Esophagus squamous epithelium (tissue), 5 donors: Measurements from ENCODE around the gene LDLRAD3. TPM values are rescaled to one million over a fixed set of nuclear protein-coding genes. Genes with fewer than 3 reads are reported as not detected.

Source experiments
- DNase-seq: peaks from one replicate; lab custom pipeline; 2025; lab: John Stamatoyannopoulos, UW
- H3K27ac ChIP-seq, 4 donors: fragments of 200-600 bp; sonication (generic); one replicate each; pipeline ENCODE4 v1.5.1; 2016 to 2019; ENCODE audit warnings: mild to moderate bottlenecking in 1 of 4
- H3K27me3 ChIP-seq, 4 donors: fragments of 200-600 bp; sonication (generic); 1 replicate in 3 of 4; 2 replicates in 1 of 4; pipeline versions ENCODE4 v1.5.1 to v1.6.0; 2017 to 2021; ENCODE audit warnings: antibody characterized with exemption in 1 of 4
- H3K36me3 ChIP-seq, 3 donors: fragments of 200-600 bp; sonication (generic); one replicate each; pipeline ENCODE4 v1.5.1; 2016 to 2019
- H3K4me1 ChIP-seq, 3 donors: fragments of 200-600 bp; sonication (generic); one replicate each; pipeline ENCODE4 v1.5.1; 2017 to 2019
- H3K4me3 ChIP-seq, 4 donors: fragments of 200-600 bp; sonication (generic); 1 replicate in 3 of 4; 2 replicates in 1 of 4; pipeline ENCODE4 v1.5.1; 2016 to 2019; ENCODE audit warnings: mild to moderate bottlenecking in 2 of 4, moderate library complexity in 1 of 4
- H3K9me3 ChIP-seq, 3 donors: fragments of 200-600 bp; sonication (generic); one replicate each; pipeline ENCODE4 v1.5.1; 2016 to 2019
- POLR2A ChIP-seq, 4 donors: fragments of 450-650 bp; IDR thresholded peaks; one replicate each; pipeline ENCODE4 v1.6.1; 2017; ENCODE audit warnings: antibody characterized with exemption in 4 of 4, mild to moderate bottlenecking in 4 of 4, moderate library complexity in 3 of 4
- WGBS, 2 donors: methylation state at CpG; one replicate each; pipeline ENCODE4 v1.1.5; 2018; 5-methylcytosine and 5-hydroxymethylcytosine counted together
- intact Hi-C: fragments of 100-400 bp; cut with DNase I; formaldehyde crosslinking; loops from one replicate; pipeline ENCODE4 v1.15.0; 2022
- total RNA-seq, 4 donors: library from RNA; depleted of rRNA; stranded (reverse); fragments of >200 nt; gene quantifications; one replicate each; pipeline ENCODE4 v1.1.0, GENCODE V29; 2016
- TF ChIP-seq, protein P1 (sequence below), 6 experiments: fragments of 450-650 bp in 4 of 6; fragments of 200-600 bp in 2 of 6; sonication (generic) in 2 of 6; IDR thresholded peaks; one replicate each; pipeline ENCODE4 v1.5.1; 2016 to 2019; ENCODE audit warnings: antibody characterized with exemption in 6 of 6, mild to moderate bottlenecking in 4 of 6, moderate library complexity in 4 of 6
- donor health status: DM: yes; HTN: yes; CAD: no.

Gene LDLRAD3
- total RNA-seq, 4 donors from 2014 or later, result 5.0 to 16.8 (median 8.2) TPM

DNA sequence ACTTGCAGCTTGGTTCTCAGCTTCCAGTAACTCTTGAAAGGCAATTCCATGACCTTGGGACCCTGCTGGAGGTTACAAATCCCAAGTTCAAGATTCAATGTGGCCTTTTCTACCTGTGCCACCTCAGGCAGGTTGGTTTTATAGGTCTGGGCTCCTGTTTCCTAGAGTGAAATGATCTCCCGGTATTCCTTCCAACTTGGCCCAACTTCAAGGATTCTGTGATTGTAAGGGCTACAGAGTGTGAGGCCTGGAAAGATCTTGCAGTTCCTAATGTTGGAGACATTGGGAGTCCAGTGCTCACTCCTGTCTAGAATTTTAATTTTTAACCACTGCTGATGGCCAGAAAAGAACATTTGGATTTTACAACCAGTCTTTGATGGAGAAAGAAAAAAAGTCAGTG lies 91.6 kb downstream of the LDLRAD3 start:
- 67% methylated on average over 1 of the region's 1 CpG; no CpG with 5 or more reads in 1 of the 2 donors for WGBS, 2 donors

DNA sequence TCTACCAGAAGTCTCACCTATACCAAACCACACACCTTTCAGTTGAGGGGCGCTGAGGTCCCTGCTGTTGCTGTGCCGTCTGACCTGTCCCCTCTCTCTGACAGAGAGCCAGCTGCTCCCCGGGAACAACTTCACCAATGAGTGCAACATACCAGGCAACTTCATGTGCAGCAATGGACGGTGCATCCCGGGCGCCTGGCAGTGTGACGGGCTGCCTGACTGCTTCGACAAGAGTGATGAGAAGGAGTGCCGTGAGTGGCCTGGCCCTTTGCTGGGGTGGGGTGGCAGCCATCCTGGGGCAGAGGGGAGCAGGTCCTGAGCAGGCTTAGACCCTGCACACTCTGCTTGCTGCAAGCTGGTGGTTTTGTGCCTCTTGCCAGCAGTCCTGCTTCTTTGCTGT lies 92.1 kb downstream of the LDLRAD3 start:
- H3K27me3 ChIP-seq, result no peaks in the 10 kb centered on the region
- H3K4me1 ChIP-seq, result peaks cover 0 to 27% (median 0%) of the 10 kb centered on the region in 3 donors
- no peak for TF ChIP-seq POLR2A (IDR thresholded peaks at IDR 0.05)
- TF ChIP-seq, protein P1, sequence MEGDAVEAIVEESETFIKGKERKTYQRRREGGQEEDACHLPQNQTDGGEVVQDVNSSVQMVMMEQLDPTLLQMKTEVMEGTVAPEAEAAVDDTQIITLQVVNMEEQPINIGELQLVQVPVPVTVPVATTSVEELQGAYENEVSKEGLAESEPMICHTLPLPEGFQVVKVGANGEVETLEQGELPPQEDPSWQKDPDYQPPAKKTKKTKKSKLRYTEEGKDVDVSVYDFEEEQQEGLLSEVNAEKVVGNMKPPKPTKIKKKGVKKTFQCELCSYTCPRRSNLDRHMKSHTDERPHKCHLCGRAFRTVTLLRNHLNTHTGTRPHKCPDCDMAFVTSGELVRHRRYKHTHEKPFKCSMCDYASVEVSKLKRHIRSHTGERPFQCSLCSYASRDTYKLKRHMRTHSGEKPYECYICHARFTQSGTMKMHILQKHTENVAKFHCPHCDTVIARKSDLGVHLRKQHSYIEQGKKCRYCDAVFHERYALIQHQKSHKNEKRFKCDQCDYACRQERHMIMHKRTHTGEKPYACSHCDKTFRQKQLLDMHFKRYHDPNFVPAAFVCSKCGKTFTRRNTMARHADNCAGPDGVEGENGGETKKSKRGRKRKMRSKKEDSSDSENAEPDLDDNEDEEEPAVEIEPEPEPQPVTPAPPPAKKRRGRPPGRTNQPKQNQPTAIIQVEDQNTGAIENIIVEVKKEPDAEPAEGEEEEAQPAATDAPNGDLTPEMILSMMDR (IDR thresholded peaks at IDR 0.05), result no peak
- H3K9me3 ChIP-seq, result no peaks in the 10 kb centered on the region
- no peak for DNase-seq
- H3K4me3 ChIP-seq, result no peak overlapping the region
- 90 to 100% methylated on average over 2 to 6 of the region's 9 CpGs for WGBS, 2 donors
- H3K36me3 ChIP-seq, result peaks cover 0 to 7% (median 0%) of the 10 kb centered on the region in 3 donors
- intact Hi-C loops, result loop anchor here (5.0 kb wide), 1 partner anchor 304 kb away; no protein-coding TSS in a partner anchor
- H3K27ac ChIP-seq, result no peak overlapping the region

More for the DNA sequence above, 91.6 kb downstream of the LDLRAD3 start:
- no peaks in the 10 kb centered on the region for H3K9me3 ChIP-seq
- peaks cover 0 to 32% (median 0%) of the 10 kb centered on the region in 3 donors for H3K4me1 ChIP-seq
- H3K27ac ChIP-seq, result no peak overlapping the region
- peaks cover 0 to 7% (median 0%) of the 10 kb centered on the region in 3 donors for H3K36me3 ChIP-seq
- no peaks in the 10 kb centered on the region for H3K27me3 ChIP-seq
- TF ChIP-seq POLR2A (IDR thresholded peaks at IDR 0.05), result no peak
- TF ChIP-seq, protein P1 (IDR thresholded peaks at IDR 0.05), result no peak
- DNase-seq, result no peak
- H3K4me3 ChIP-seq, result no peak overlapping the region
- intact Hi-C loops, result loop anchor here (5.0 kb wide), 1 partner anchor 303 kb away; no protein-coding TSS in a partner anchor

DNA sequence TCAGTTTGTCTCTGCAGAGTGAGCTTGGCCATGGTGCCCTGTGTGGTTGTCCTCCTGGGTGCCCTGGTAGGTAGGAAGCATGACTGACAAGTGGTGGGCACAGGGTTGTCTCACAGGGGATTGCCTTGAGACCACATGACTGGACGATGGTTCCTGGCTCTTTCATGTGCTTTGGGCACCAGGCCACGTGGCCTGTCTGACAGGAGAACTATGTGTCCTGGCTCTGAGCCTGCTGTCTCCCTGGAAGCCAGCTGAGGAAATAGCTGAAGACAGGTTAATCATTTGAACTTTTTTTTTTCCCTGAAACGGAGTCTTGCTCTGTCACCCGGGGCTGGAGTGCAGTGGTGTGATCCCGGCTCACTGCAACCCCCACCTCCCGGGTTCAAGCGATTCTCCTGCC lies 93.2 kb downstream of the LDLRAD3 start:
- no peak overlapping the region for H3K4me3 ChIP-seq
- H3K36me3 ChIP-seq, result peaks cover 0 to 7% (median 0%) of the 10 kb centered on the region in 3 donors
- DNase-seq, result no peak
- H3K9me3 ChIP-seq, result no peaks in the 10 kb centered on the region
- peaks cover 0 to 20% (median 0%) of the 10 kb centered on the region in 3 donors for H3K4me1 ChIP-seq
- no peaks in the 10 kb centered on the region for H3K27me3 ChIP-seq
- TF ChIP-seq, protein P1 (IDR thresholded peaks at IDR 0.05), result no peak
- no peak for TF ChIP-seq POLR2A (IDR thresholded peaks at IDR 0.05)
- no peak overlapping the region for H3K27ac ChIP-seq
- intact Hi-C loops, result loop anchor here (5.0 kb wide), 1 partner anchor 305 kb away; no protein-coding TSS in a partner anchor
- WGBS, 2 donors, result 18 to 27% methylated on average over 2 to 5 of the region's 7 CpGs

DNA sequence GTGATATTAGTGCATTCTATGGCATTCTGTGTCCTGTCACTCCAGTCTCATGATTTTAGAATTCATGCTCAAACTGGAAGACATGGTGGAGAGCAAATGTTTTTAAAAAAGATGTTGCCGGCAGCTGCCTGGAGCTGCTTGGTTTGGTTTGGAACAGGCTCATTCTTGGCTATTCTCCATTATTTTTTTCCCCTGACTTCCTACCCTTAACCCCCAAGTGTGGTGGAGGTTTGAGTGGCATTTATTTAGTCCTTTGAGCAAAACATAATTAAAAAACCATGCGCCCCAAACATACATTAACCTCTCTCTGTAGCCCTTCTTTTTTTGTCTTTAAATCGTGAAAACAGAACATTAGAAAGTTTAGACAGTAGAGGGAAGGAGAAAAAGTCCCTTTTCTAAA lies 94.7 kb downstream of the LDLRAD3 start:
- Histone ChIP-seq H3K36me3 (peaks cover 0 to 4% (median 0%) of the 10 kb centered on the region in 3 donors), H3K9me3 (no peaks in the 10 kb centered on the region), H3K4me1 (peaks cover 0 to 23% (median 0%) of the 10 kb centered on the region in 3 donors), H3K4me3 (no peak overlapping the region), H3K27me3 (no peaks in the 10 kb centered on the region), H3K27ac (no peak overlapping the region)
- no peak for DNase-seq
- WGBS, 2 donors, result 66 to 75% methylated on average over 3 of the region's 3 CpGs
- TF ChIP-seq, protein P1 (IDR thresholded peaks at IDR 0.05), result no peak
- TF ChIP-seq POLR2A (IDR thresholded peaks at IDR 0.05), result no peak
- intact Hi-C loops, result loop anchor here (5.0 kb wide), 1 partner anchor 306 kb away; no protein-coding TSS in a partner anchor

DNA sequence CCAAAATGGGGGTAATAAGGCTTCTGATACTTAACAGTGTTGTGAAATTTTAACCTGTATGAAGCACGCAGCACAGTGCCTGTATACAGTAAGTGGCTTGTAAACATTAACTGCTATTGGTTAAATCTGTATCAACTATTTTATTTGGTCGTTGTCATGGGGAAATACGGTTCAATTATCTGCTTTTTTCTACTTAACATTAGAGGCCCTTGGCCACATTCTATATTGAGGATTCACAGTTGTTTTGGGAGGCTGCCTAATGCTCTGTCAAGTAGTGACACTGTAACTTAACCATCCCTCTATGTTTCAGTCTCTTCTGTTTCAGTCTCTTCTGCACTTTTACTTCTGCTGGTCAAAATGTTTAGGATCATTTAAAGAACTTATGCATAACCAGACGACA lies 95.6 kb downstream of the LDLRAD3 start:
- Histone ChIP-seq H3K4me3 (no peak overlapping the region), H3K9me3 (no peaks in the 10 kb centered on the region), H3K36me3 (peaks cover 0 to 3% (median 0%) of the 10 kb centered on the region in 3 donors), H3K4me1 (peaks cover 0 to 23% (median 0%) of the 10 kb centered on the region in 3 donors), H3K27ac (no peak overlapping the region), H3K27me3 (no peaks in the 10 kb centered on the region)
- intact Hi-C loops, result loop anchor here (5.0 kb wide), 1 partner anchor 307 kb away; no protein-coding TSS in a partner anchor
- TF ChIP-seq, protein P1 (IDR thresholded peaks at IDR 0.05), result no peak
- TF ChIP-seq POLR2A (IDR thresholded peaks at IDR 0.05), result no peak
- DNase-seq, result no peak
- WGBS, 2 donors, result 66 to 79% methylated on average over 4 of the region's 4 CpGs
